ENCODE data around the gene FAM151B. TPM values are rescaled to one million over a fixed set of nuclear protein-coding genes. Genes with fewer than 3 reads are reported as not detected.
"Not testable (repeated sequence)": the region's sequence is repeated elsewhere in the genome, so short reads cannot be mapped to it uniquely, and the experiment has no call there.

Gene FAM151B
- not detected for polyA plus RNA-seq

- peaks cover 0 to 7% (median 5%) of the 10 kb centered on the region in 3 donors for H3K36me3 Mint-ChIP-seq
- no peak within 1 kb of the TSS for H3K27ac Mint-ChIP-seq
- H3K4me3 Mint-ChIP-seq: peak within 1 kb of the TSS; percentile 34 to 75 (median 62)
- peaks cover 0 to 17% (median 6%) of the 10 kb centered on the region in 6 donors for H3K9me3 Mint-ChIP-seq
- peaks cover 10 to 26% (median 10%) of the 10 kb centered on the region in 3 donors for H3K27me3 Mint-ChIP-seq (ENCODE audit: low read depth in 3 of 3)
- peak in 2 of 3 donors; percentile 2 to 14 for DNase-seq
- H3K4me1 Mint-ChIP-seq: peaks cover 11 to 16% of the 10 kb centered on the region in 2 donors
These were observed at the start of gene FAM151B for GRCh38 chr5:80487829-80488721. FAM151B (plus strand) TSS chr5:80488100; CDS start chr5:80488124, 24 bp downstream.

GRCh38 chr5:80438739-80439138 lies 49.2 kb upstream of the FAM151B start:
- Mint-ChIP-seq H3K27me3 (ENCODE audit: low read depth in 3 of 3) (no peaks in the 10 kb centered on the region), H3K27ac (no peak overlapping the region), H3K36me3 (peaks cover 34 to 60% (median 48%) of the 10 kb centered on the region in 3 donors), H3K4me1 (peaks cover 0 to 5% of the 10 kb centered on the region in 2 donors), H3K4me3 (no peak overlapping the region), H3K9me3 (no peaks in the 10 kb centered on the region)
- no peak for DNase-seq

- no peak overlapping the region for H3K4me3 Mint-ChIP-seq
These were observed 48.7 kb upstream of the FAM151B start for GRCh38 chr5:80439213-80439612.

GRCh38 chr5:80442742-80443141 lies 45.2 kb upstream of the FAM151B start:
- peaks cover 16 to 49% (median 25%) of the 10 kb centered on the region in 3 donors for H3K36me3 Mint-ChIP-seq
- no peaks in the 10 kb centered on the region for H3K9me3 Mint-ChIP-seq

More at GRCh38 chr5:80439213-80439612, 48.7 kb upstream of the FAM151B start:
- Mint-ChIP-seq H3K9me3 (no peaks in the 10 kb centered on the region), H3K36me3 (peaks cover 34 to 60% (median 47%) of the 10 kb centered on the region in 3 donors), H3K27ac (no peak overlapping the region), H3K4me1 (peaks cover 0 to 5% of the 10 kb centered on the region in 2 donors), H3K27me3 (ENCODE audit: low read depth in 3 of 3) (no peaks in the 10 kb centered on the region)
- no peak for DNase-seq

GRCh38 chr5:80453366-80453765 lies 34.5 kb upstream of the FAM151B start:
- Mint-ChIP-seq H3K4me3 (no peak overlapping the region), H3K9me3 (no peaks in the 10 kb centered on the region), H3K27me3 (ENCODE audit: low read depth in 3 of 3) (no peaks in the 10 kb centered on the region), H3K4me1 (no peaks in the 10 kb centered on the region), H3K27ac (no peak overlapping the region), H3K36me3 (peaks cover 31 to 43% (median 38%) of the 10 kb centered on the region in 3 donors)
- no peak for DNase-seq

More at GRCh38 chr5:80442742-80443141, 45.2 kb upstream of the FAM151B start:
- H3K4me1 Mint-ChIP-seq: peaks cover 0 to 1% of the 10 kb centered on the region in 2 donors
- no peaks in the 10 kb centered on the region for H3K27me3 Mint-ChIP-seq (ENCODE audit: low read depth in 3 of 3)
- H3K27ac Mint-ChIP-seq: no peak overlapping the region
- no peak overlapping the region for H3K4me3 Mint-ChIP-seq
- DNase-seq: no peak

- Mint-ChIP-seq H3K36me3 (peaks cover 61 to 84% (median 69%) of the 10 kb centered on the region in 3 donors), H3K4me1 (peaks cover 0 to 2% of the 10 kb centered on the region in 2 donors), H3K4me3 (no peak overlapping the region), H3K9me3 (peaks cover 0 to 9% (median 0%) of the 10 kb centered on the region in 6 donors), H3K27ac (no peak overlapping the region), H3K27me3 (ENCODE audit: low read depth in 3 of 3) (peaks cover 0 to 1% (median 0%) of the 10 kb centered on the region in 3 donors)
- no peak for DNase-seq
These were observed 24.6 kb upstream of the FAM151B start for GRCh38 chr5:80463269-80463668.

- Mint-ChIP-seq H3K36me3 (peaks cover 62 to 84% (median 69%) of the 10 kb centered on the region in 3 donors), H3K4me1 (peaks cover 0 to 2% of the 10 kb centered on the region in 2 donors), H3K9me3 (peaks cover 6 to 22% (median 15%) of the 10 kb centered on the region in 6 donors), H3K4me3 (no peak overlapping the region), H3K27ac (no peak overlapping the region), H3K27me3 (ENCODE audit: low read depth in 3 of 3) (no peaks in the 10 kb centered on the region)
- no peak for DNase-seq
These were observed 21.0 kb upstream of the FAM151B start for GRCh38 chr5:80466669-80467485.

- Mint-ChIP-seq H3K4me1 (peaks cover 0 to 2% of the 10 kb centered on the region in 2 donors), H3K9me3 (peaks cover 6 to 25% (median 16%) of the 10 kb centered on the region in 6 donors), H3K4me3 (no peak overlapping the region), H3K36me3 (peaks cover 61 to 84% (median 65%) of the 10 kb centered on the region in 3 donors), H3K27ac (no peak overlapping the region), H3K27me3 (ENCODE audit: low read depth in 3 of 3) (no peaks in the 10 kb centered on the region)
- no peak for DNase-seq
These were observed 19.8 kb upstream of the FAM151B start for GRCh38 chr5:80468131-80468530.

- peaks cover 6 to 25% (median 13%) of the 10 kb centered on the region in 6 donors for H3K9me3 Mint-ChIP-seq
- H3K27ac Mint-ChIP-seq; DNase-seq; H3K4me1 Mint-ChIP-seq; H3K27me3 Mint-ChIP-seq (ENCODE audit: low read depth in 3 of 3); H3K4me3 Mint-ChIP-seq: not testable (repeated sequence)
- H3K36me3 Mint-ChIP-seq: peaks cover 66 to 84% (median 74%) of the 10 kb centered on the region in 3 donors
These were observed 17.3 kb upstream of the FAM151B start for GRCh38 chr5:80470631-80471030.

GRCh38 chr5:80474929-80475328 lies 13.0 kb upstream of the FAM151B start:
- Mint-ChIP-seq H3K4me1 (no peaks in the 10 kb centered on the region), H3K4me3 (no peak overlapping the region), H3K27ac (no peak overlapping the region), H3K27me3 (ENCODE audit: low read depth in 3 of 3) (no peaks in the 10 kb centered on the region), H3K36me3 (peaks cover 54 to 76% (median 57%) of the 10 kb centered on the region in 3 donors), H3K9me3 (peaks cover 3 to 20% (median 12%) of the 10 kb centered on the region in 6 donors)
- no peak for DNase-seq

- peaks cover 0 to 2% (median 2%) of the 10 kb centered on the region in 3 donors for H3K27me3 Mint-ChIP-seq (ENCODE audit: low read depth in 3 of 3)
- peaks cover 27 to 44% (median 34%) of the 10 kb centered on the region in 3 donors for H3K36me3 Mint-ChIP-seq
- no peak overlapping the region for H3K27ac Mint-ChIP-seq
- no peak for DNase-seq
- H3K4me3 Mint-ChIP-seq: no peak overlapping the region
- no peaks in the 10 kb centered on the region for H3K4me1 Mint-ChIP-seq
- peaks cover 0 to 20% (median 15%) of the 10 kb centered on the region in 6 donors for H3K9me3 Mint-ChIP-seq
These were observed 8.2 kb upstream of the FAM151B start for GRCh38 chr5:80479713-80480112.

- Mint-ChIP-seq H3K4me3 (no peak overlapping the region), H3K27me3 (ENCODE audit: low read depth in 3 of 3) (peaks cover 2 to 6% (median 2%) of the 10 kb centered on the region in 3 donors), H3K4me1 (no peaks in the 10 kb centered on the region), H3K9me3 (peaks cover 0 to 27% (median 15%) of the 10 kb centered on the region in 6 donors), H3K36me3 (peaks cover 20 to 40% (median 30%) of the 10 kb centered on the region in 3 donors), H3K27ac (no peak overlapping the region)
- no peak for DNase-seq
These were observed 7.5 kb upstream of the FAM151B start for GRCh38 chr5:80480354-80480753.

Measured in immature natural killer cell (primary cell).